GM18907 (cell line): ENCODE results near the gene ZNF549.
"Not testable (repeated sequence)": the region's sequence is repeated elsewhere in the genome, so short reads cannot be mapped to it uniquely, and the experiment has no call there.

Experiments
- ATAC-seq: cut with Tn5 transposase; IDR thresholded peaks from one replicate; pipeline ENCODE4 v1.9.1; 2021; ENCODE audit warnings: mild to moderate bottlenecking, moderate library complexity; ENCODE audit not compliant: unreplicated experiment

ZNF549 gene

GRCh38 chr19:57527136-57527881 lies at the start of gene ZNF549:
ZNF549 (plus strand) TSS chr19:57527356; CDS start chr19:57527574, 218 bp downstream.
- ATAC-seq, result peak; percentile 98

- peak; percentile 96 for ATAC-seq
Measured at GRCh38 chr19:57487477-57488298, 39.5 kb upstream of the ZNF549 start, which contains the start of gene ZNF419. ZNF419 (plus strand) TSS chr19:57487750; CDS start chr19:57487951, 201 bp downstream.

DNA sequence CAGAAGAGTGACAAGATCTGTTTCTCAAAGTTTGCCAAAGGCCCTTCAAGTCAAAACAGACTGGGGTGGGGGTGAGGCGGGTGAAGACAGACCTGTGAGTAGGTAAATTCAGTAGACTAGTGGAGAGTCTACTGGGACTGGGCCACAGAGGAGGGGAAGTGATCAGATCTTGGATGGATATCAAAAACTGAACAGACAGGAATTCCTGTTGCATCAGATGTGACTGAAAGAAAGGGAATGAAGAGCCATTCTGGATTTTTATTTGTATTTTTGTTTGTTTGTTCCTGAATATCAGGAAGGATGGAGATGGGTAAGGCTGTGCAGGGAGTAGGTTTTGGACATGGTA lies 38.9 kb upstream of the ZNF549 start:
- ATAC-seq, result not testable (repeated sequence)

DNA sequence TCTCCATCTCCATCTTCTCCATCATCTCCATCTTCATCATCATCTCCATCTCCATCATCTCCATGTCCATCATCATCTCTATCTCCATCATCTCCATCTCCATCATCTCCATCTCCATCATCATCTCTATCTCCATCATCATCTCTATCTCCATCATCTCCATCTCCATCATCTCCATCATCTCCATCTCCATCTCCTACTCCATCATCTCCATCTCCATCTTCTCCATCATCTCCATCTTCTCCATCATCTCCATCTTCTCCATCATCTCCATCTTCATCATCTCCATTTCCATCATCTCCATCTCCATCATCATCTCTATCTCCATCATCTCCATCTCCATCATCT lies 27.9 kb upstream of the ZNF549 start:
- not testable (repeated sequence) for ATAC-seq

DNA sequence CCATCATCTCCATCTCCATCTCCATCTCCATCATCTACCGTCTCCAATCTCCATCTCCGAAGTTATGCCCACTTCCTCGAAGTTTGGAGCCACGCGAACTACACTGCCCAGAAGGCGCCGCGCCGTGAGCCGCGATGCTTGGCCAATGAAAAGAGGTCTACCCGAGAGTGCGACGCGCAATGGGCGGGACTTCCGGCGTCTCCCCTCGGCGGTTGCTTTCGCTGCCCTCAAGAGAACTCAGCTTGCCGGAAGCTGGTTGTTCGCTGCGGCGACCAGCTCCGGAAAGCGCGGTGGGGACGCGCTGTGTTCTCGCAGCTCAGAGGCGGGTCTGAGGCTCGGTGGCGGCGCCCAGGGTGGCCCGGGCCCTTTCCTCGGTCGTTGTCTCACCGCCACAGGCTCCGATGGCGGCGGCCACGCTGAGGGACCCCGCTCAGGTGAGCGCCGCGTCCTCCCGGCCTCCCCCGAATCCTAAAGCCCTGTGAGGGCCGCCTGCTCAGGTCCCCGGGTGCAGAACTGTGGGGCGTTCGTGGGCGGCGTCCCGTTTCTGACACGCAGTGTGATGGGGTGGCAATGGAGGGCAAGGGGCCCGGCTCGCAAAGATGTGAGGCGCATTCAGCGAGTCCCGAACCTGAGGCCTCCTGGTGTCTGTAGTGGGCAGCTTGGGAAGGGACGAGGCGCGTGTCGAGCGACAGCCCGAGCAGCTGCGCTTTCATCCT lies 27.3 kb upstream of the ZNF549 start, which contains the start of gene ZNF773:
TSS of gene ZNF773 (plus strand) at position 259 of the 716 bp plus-strand sequence. CDS start at position 402, 143 bp downstream.
- ATAC-seq, result peak; percentile 98

DNA sequence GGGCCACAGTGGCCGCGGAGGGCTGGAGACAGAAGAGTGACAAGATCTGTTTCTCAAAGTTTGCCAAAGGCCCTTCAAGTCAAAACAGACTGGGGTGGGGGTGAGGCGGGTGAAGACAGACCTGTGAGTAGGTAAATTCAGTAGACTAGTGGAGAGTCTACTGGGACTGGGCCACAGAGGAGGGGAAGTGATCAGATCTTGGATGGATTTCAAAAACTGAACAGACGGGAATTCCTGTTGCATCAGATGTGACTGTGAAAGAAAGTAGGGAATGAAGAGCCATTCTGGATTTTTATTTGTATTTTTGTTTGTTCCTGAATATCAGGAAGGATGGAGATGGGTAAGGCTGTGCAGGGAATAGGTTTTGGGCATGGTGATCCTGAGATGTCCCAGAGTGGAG lies 26.8 kb upstream of the ZNF549 start:
- not testable (repeated sequence) for ATAC-seq

DNA sequence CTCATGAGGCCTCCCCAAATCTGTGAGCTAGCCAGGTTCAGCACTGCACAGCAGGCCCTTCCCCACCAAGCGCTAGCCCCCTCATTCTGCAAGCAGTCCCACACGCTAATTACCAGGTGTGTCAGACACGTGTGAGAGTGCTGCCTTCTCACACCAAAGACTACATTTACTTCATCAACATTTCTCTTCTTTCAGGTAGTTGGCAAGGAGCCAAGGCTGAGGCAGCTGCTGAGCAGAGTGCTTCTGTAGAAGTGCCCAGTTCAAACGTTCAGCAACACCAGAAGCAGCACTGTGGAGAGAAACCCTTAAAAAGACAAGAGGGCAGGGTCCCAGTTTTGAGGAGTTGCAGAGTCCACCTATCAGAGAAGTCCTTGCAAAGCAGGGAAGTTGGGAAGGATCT lies 21.0 kb upstream of the ZNF549 start:
- no peak for ATAC-seq

DNA sequence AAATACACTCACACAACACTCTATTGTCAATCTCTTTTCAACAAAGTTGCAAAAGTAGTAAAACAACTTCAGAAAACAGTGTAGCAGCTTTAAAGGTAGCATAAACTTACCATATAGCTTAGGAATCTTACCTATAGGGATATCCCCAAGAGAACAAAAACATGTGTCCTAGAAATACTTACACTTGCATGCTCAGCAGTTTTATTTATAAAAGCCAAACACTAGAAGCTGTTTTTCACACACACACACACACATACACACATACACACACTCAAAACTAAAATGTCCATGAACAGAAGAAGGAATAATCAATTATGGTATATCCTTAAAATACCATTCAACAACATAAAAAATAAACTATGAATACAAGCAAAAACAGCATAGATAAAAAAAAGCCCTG lies 15.7 kb upstream of the ZNF549 start:
- ATAC-seq, result no peak

DNA sequence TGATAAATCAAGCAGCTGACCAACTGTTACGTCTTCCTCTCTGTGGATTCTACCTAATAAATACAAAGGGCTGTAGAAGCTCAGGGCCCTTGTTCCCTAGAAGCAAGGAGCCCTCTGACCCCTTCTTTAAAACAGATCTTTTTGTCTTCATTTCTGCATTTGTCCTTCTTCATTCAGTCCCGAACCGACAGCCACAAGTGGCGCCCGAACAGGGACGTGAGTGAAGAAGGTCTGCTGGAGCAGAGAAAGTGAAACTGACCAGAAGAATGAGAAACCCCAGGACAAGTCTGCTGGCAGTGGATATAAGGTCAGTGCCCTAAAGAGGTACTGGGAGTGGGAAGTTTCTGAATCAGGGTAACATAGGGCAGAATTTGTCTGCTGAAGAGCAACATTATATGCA lies 14.3 kb upstream of the ZNF549 start:
- no peak for ATAC-seq

DNA sequence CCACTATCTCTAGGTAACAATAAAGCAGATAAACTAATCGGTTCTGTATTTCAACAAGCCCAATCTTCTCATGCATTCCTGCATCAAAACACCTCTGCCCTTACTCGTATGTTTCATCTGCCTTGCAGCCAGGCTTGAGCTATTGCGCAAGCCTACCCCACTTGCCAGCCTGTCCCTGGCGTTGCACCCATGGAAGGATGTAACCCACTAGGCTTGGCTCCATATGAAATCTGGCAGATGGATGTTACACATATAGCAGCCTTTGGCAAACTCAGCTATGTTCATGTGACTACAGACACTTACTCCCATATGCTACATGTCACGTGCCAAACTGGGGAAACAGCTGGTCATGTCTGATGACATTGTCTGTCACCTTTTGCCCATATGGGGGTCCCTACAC lies 11.9 kb upstream of the ZNF549 start:
- no peak for ATAC-seq

DNA sequence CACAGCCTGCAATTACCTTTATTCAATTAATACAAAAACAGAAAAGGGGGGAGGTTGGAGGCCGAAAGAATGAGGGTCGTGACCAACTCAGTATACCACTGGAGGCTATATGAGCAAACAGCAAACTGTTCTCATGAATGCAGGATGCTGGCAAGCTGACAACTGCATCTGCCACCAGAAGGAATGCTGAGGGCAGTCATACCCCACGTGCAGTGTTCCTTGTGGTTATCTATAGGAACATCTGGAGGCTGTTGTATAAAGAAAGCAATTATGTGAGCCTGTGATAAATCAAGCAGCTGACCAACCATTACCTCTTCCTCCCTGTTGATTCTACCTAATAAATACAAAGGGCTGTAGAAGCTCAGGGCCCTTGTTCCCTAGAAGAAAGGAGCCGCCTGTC lies 9.1 kb upstream of the ZNF549 start:
- ATAC-seq, result not testable (repeated sequence)

DNA sequence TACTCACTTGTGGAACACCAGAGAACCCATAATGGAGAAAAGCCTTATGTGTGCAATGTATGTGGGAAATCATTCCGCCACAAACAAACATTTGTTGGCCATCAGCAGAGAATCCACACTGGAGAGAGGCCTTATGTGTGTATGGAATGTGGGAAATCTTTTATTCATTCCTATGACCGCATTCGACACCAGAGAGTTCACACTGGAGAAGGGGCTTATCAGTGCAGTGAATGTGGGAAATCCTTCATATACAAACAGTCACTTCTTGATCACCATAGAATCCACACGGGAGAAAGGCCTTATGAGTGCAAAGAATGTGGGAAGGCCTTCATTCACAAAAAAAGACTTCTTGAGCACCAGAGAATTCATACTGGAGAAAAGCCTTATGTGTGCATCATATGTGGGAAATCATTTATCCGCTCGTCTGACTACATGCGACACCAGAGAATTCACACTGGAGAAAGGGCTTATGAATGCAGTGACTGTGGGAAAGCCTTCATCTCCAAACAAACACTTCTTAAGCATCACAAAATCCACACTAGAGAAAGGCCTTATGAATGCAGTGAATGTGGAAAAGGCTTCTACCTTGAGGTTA lies 10.9 kb downstream of the ZNF549 start:
- ATAC-seq, result no peak

GRCh38 chr19:57546513-57546912 lies 19.4 kb downstream of the ZNF549 start:
- ATAC-seq, result no peak

- no peak for ATAC-seq
Measured at GRCh38 chr19:57552432-57552831, 25.3 kb downstream of the ZNF549 start.

GRCh38 chr19:57557659-57558058 lies 30.5 kb downstream of the ZNF549 start:
- no peak for ATAC-seq

- ATAC-seq, result no peak
Measured at GRCh38 chr19:57558525-57558924, 31.4 kb downstream of the ZNF549 start.

DNA sequence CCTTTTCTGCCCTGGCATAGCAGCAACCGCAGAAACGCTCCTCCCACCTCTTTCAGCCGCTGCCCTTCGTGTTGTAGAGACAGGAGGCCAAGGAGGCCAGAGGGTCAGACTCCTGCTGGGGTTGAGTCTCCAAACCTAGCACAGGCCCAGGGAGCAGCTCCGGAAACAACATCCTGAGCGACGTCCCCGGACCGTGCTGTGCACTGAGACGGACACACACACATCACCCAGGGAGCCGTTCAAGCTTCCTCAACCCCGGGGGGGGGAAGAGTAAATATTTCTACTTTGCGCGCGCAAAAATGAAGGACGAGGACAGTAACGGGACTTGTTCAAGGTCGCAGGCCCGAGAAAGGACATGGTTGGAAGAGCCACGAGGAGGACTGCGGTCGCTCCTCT lies 31.9 kb downstream of the ZNF549 start:
- ATAC-seq, result peak; percentile 38

DNA sequence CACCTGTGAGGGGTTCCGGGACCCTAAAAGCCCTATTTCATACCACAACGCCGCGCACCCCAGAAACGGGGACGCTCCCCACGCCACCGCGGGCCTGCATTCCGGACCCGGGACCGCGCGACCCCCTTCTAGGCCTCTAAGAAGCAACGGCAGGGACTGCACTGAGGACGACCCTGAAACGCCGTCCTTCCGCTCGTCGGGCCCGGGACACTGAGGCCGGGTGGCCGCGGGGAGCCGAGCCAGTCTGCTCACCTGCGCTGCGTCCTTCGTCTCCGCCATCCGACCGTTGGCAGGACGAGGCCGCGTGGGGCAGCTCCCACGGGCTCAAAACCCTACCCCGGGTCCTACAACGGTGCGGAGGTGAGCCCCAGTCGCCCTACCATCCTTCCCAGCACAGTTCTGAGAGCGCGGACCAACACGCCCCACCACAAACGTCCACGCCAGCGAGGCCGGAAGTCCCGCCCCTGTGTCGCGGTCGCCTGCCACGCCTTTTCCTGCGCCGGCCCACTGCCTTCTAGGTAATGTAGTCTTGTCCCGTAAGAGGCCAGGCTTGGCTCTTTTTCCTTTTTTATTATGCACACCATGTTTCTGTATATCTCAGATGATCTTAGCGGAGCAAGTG lies 32.4 kb downstream of the ZNF549 start, which contains the start of gene ZNF550:
TSS of gene ZNF550 (minus strand) at position 460 of the 622 bp plus-strand sequence. CDS start at position 279, 181 bp downstream.
- ATAC-seq, result peak; percentile 94

GRCh38 chr19:57560049-57560491 lies 32.9 kb downstream of the ZNF549 start:
- ATAC-seq, result peak; percentile 19

DNA sequence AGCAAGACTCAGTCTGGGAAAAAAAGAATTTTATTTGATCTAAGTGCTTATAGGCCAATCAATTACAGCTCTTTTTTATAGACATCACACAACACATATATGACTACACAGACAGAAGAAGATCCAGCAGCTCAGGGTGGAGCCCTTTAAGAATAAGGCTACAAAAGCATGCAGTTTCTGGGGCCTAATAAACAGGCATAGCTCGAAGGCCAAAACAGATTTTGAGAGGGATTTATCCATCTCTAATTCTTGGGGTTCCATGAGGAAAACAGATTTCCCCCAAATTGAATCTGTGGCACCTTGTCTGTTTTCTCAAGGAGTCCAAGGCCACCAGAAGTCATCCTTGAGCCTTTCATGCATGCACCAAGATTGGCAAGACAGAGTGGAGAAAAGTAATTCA lies 36.4 kb downstream of the ZNF549 start:
- ATAC-seq, result no peak
